ENCODE measurements around the gene PTPRD.

PTPRD gene

GRCh38 chr9:8877753-8878494 lies 1734.9 kb downstream of the PTPRD start:
- no peak for DNase-seq

- no peak for DNase-seq
These were observed 1736.5 kb downstream of the PTPRD start for GRCh38 chr9:8876303-8876702.

DNA sequence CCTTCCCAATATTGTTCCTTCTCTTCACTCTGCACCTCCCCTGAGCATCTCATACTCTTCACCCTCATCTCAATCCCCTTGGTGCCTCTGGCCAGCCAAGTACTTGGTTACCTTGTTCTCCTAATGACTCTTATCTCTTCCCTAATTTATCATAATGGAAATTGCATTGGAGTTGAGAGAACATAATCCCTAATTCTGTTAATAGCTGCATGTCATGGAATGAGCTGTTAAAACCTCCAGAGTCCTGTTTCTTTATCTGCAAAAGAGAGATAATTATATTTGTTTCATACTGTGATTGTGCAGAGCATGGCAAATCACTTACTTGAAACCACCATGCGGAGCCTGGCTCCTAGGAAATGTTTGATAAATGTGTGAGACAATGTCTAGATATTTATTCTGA lies 1738.3 kb downstream of the PTPRD start:
- DNase-seq = no peak

- DNase-seq = no peak
These were observed 1740.0 kb downstream of the PTPRD start for GRCh38 chr9:8872802-8873201.

DNA sequence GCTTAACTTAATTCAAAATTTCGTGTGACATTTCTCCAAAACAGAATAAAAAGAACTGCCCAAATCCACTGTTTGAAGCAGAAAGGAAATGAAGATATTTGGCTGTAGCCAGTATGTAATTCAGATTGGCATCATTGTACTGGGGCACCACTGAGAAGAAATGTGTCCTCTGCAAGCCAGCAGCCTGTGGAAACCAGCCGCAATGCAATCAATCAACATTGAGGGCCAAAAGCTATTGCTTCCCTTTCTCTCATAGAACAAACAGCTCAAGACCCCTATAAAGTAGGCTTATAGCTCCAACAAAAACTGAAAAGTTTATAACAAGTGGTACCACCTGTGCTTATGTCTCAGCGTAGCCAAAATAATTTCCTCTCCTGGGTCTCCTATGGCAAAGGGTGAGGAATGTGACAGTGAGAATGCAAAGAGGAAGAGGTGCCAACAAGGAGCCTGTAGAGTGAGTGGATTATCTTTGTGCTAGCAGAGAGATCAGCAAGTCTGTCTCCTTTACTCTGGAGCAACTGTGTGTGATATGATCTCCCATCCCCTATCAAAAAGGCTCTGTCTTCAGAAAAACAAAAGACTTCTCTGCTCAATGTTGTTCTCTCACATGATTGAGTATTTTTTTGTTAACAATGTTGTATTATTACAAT lies 1740.9 kb downstream of the PTPRD start:
- no peak for DNase-seq

DNA sequence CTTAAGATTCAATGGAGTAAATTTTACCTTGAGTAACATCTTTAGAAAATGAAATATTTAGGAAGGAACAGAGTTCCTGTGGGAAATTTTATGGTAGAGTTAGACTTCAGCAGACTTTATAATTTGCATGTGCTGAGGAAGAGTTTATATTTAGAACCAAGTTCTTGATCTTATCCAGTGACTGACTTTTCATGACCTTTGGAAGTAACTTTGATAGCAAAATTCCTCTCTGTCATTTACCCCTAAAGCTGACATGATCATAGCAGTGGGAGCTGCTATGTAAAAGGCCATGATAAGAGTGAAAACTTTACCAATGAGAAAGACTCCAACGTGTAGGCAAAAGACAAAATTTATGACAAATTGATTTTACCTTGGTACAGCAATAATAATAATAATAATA lies 1741.4 kb downstream of the PTPRD start:
- no peak for DNase-seq

DNA sequence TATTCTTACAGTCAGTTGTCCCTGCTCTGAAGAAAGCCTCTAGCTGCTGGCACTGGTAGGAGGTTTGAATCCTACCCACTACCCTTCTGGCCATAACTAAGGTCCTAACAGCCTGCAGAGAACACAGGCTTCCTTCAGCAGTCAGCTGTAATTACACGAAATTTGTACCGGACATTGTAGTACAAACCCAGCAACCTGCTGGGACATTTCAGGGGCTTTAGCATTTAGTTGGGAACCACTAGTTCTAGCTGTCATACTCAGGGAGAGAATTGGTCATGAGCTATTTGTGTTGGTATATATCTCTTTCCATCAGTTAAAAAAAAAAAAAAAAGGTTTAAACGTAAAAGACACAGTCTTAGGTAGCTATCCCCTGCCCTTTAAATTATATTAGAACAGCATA lies 1743.0 kb downstream of the PTPRD start:
- DNase-seq = no peak

- DNase-seq = no peak
These were observed 1744.2 kb downstream of the PTPRD start for GRCh38 chr9:8868632-8869031.

DNA sequence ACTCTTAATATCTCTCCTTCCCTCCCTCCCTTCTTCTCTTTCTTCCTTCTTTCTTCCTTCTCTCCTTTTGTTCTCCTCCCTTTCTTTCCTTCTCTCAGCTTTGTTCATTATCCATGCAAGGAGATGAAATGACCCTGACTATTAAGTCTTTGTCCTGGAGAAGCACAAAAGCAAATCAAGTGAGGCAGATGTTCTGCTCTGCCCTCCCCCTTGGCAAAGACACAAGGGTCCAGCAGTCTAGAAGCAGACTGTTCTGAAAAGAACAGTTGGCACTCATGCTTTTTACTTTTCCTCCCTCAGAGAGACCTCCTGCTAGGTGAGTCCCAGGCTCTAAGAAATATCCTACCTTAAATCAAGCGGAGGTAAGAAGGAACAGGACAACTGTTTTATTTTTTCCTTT lies 1745.7 kb downstream of the PTPRD start:
- no peak for DNase-seq

DNA sequence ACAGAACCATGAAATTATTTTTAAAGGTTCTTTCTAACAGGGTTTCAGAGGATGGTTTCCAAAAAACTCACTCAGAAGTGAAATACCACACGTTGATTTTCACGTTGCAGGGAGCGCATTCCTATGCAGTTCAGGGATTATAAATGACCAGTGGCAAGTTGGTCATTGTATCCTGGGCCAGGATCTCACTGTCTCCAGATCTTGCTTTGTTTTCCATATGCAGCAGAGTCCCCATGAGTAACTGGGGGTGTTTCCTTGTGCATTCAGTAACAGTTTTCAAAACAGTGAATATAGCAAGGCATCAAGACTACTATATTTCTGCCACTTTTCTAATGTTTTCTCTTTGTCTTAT lies 1748.3 kb downstream of the PTPRD start:
- DNase-seq = no peak

DNA sequence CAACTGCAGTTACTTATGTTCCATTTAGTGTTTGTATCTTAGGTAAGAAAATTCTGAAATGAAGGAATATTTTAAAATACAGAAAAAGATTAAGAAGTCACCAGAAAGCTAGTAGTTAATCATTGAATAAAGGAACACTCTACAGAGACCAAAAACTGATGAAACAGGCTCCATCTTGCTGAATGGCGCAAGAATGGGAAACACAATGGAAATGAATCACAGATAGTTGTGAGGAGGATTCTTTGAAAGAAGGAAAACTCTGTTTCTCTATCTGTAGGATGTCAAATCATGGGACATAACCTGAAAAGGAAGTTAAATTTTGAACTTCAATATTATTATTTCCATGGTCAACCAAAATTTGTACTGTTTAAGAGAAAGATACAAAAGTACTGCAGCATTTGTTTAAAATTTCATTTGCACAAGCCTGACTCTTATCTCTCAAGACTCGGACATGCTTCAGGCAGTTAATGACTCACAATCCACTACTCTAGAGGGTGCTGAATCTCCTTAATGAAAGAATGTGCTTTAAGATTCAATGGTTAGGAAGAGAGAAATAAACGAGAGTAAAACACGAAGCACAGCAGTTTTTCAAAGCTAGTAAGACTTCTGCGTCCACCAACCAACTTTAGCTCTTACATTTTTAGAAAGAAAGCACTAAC lies 1748.8 kb downstream of the PTPRD start:
- DNase-seq = no peak

- DNase-seq = no peak
These were observed 1749.7 kb downstream of the PTPRD start for GRCh38 chr9:8863069-8863468.

DNA sequence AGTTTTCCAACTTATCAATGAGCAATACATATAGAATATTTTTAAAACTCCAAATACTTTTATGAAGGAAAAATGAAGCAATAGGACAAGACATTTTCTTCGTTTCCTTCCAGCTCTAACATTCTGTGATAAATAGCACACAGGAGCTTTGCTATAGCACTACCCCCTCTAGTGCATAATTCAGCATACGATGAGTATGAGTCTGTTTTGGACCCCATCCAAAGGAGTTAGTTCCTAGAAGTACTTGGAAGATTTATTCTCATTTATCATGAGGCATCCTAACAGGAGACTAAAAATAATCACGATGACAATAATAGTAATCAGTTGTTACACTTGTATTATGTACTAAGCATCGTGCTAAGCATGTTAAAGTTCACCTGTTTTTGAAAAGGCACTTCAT lies 1751.9 kb downstream of the PTPRD start:
- no peak for DNase-seq

DNA sequence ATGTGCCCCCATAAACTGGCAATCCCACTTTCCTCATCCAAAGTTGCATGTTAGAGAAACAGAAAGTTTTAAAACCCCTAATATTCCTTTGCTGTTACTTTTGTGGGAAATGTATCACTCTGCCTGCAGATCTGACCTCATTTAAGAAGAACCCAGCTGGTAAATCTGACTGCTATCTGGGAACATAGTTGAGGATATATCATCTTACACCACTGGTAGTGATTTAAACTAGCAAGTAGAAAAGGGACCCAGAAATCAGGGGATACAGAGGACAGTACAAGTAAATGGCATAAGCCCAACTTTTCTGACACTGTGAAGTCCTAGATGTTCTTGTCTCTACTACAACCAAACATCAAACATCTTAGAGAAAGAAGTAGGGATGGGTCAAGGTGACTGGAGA lies 1752.7 kb downstream of the PTPRD start:
- no peak for DNase-seq

DNA sequence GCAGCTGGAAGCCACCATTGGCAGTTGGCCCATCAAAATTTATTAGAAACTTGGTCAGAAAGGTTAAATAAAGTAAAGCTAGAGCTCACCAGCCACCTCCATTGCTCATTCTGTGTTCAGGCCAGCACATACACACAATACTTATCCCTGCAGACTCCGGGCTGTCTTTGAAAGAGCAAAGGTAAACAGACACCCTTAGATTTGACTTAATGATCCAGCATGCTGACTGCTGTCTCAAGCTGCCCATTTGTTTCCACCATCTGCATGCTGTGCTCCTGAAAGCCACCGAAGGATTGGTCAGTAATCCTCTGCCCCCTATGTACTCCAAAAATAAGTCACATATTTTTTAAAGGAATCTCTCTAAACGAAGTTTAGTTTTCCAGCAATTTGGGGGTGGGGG lies 1753.4 kb downstream of the PTPRD start:
- no peak for DNase-seq

DNA sequence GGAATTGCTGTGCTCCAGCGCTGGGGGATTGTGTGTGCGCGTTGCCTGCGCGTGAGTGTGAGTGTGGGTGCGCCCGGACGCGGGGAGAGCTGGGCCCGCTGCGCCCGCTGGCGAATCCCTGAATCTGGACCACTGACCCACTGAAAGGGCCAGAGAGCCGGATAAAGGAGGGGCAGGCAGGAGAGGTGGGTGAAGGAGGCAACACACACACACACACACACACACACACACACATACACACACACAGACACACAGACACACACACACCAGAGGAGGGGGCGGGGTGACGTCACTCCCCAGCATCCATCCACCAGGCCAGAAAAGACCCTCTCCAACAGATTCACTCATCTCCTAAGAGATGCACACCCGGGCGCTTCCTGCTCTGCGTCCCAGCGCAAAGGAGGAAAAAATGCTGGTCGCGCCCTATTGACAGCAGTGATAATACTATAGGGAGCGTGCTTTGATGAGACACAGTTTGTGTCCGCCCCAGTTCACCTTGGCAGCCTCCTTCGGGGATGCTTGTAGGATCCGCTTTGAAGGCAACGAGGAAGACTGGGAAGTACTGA lies 1754.1 kb downstream of the PTPRD start:
- no peak for DNase-seq

DNA sequence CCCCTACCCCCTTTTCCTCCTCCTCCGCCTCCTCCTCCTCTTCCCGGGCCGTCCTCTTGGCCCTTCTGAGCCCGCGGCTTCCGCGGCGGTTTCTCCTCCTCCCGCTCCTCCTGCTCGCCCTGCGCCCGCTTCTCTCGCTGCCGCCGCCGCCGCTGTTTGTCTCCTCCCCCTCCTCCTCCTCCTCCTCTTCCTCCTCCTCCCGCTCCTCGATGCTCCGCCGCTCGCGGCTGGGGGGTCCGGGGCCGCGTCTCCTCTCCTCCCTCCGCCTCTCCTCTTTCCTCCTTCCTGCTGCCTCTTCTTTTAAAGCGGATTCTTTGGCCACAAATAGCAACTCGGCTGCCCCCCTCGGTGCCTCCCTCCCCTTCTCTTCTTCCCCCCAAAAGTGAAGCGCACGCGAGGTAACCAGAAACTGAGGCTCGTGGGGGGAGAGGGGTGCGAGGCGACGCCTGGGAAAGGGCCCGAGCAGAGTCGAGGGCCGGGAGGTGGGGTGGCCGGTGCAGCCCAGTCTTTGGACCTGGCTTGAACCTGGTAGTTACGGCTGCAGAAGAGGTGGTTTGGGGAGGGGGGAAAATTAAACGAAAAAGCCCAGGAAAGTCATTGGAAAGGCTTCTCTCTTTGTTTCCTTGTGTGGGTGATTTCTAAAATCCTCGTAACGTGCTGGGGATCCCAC lies 1754.7 kb downstream of the PTPRD start:
- DNase-seq = no peak

- no peak for DNase-seq
These were observed 1755.5 kb downstream of the PTPRD start for GRCh38 chr9:8857068-8857925.

DNA sequence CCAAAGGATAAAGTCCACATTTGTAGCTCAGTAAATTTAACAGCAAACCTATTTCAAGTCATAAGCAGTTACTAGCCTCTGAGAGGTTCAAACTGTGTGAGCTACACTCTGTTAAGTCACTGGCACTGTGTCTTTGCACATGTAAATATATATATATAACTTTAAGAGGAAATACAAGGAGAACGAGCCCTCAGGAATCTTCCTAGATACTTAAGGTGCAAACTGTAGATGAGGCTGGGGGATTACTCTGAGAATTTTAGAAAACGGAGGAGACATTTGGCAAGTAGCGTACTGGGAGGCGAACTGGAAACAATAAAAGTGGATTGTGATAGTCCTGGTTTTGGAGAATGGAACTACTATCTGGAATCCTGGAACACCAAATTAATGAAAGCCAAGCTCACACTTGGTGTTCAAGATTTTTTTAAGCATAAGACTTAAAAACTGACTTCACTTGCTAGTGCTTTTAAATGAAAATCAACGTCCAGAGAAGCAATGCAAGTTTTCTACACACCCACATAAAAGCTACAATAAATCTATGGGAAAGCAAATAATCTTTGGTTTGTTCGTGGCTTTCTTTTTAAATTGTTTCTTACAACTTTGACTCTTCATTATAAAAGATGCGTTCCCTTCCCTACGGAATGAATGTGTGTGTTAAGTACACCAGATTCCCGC lies 1756.3 kb downstream of the PTPRD start:
- DNase-seq = no peak

DNA sequence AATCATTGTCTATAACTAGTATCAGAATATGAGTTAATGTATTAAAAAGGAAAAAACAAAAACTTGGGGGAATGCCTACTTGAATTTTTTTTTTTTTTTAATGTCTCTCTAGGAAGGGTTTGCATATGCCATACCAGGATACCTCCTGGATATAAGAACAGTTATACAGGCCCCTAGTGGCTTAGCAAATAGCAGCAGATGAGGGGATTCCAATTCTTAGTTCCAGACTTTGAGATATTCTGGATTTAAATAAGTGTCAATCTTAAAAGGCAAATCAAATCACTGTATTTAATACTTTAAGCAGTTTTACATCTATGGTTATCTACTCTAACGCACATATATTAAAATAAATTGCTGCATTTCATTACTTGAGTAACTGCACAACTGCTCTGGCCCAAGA lies 1757.8 kb downstream of the PTPRD start:
- DNase-seq = no peak

GRCh38 chr9:8852301-8852864 lies 1760.4 kb downstream of the PTPRD start:
- no peak for DNase-seq

DNA sequence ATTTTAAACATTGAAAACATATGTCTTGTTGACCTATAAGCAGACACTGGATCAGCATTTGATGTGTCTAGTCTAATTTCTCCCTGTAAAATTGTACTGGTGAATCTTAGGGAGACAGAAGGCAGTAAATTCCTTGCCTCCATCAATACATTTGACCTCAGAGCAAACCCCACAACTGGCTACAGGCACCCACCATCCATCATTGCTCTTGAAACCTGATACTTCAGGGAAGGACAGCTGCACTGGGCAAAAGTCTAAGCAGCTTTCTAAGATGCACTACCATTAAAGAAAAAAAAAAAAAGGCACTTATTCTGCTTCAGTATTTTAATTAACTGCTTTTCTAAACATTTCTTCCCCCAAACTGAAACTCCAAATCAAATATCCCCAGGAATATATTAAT lies 1761.9 kb downstream of the PTPRD start:
- no peak for DNase-seq

All from CD4-positive, alpha-beta T cell treated with Interleukin-6 for 4 hours (primary cell).